HepG2 (cell line): Measurements from ENCODE around the gene FBXO7. TPM values are rescaled to one million over a fixed set of nuclear protein-coding genes. Genes with fewer than 3 reads are reported as not detected.
A peak's percentile ranks its signal among the peaks of the same experiment; 100 is the strongest.

ENCODE experiments used
- DRAP1 ChIP-seq: IDR thresholded peaks from 2 replicates; pipeline ENCODE4 v1.6.1; 2016; ENCODE audit warnings: missing genetic modification reagents, missing compliant biosample characterization
- FUBP1 ChIP-seq: sonication (generic); formaldehyde crosslinking; IDR thresholded peaks from 2 replicates; pipeline ENCODE4 v1.5.1; 2020; ENCODE audit warnings: missing genetic modification reagents, mild to moderate bottlenecking, borderline replicate concordance
- GATAD1 ChIP-seq: IDR thresholded peaks from 2 replicates; pipeline ENCODE4 v1.6.1; 2016; ENCODE audit warnings: missing genetic modification reagents, missing compliant biosample characterization
- HDAC2 ChIP-seq: sonication (generic); formaldehyde crosslinking; IDR thresholded peaks from 2 replicates; pipeline ENCODE4 v1.4.0; 2020; ENCODE audit warnings: missing genetic modification reagents
- HHEX ChIP-seq: IDR thresholded peaks from 2 replicates; pipeline ENCODE4 v1.6.1; 2016; ENCODE audit warnings: control low read depth
- LCORL ChIP-seq, 2 experiments: fragments of 450-650 bp in 1 of 2; sonication (generic) in 1 of 2; formaldehyde crosslinking in 1 of 2; IDR thresholded peaks; 2 replicates each; pipeline versions ENCODE4 v1.5.0 to v1.6.1; 2017 to 2020; ENCODE audit warnings: antibody characterized with exemption in 1 of 2, missing genetic modification reagents in 1 of 2
- MED8 ChIP-seq: sonication (generic); formaldehyde crosslinking; IDR thresholded peaks from 2 replicates; pipeline ENCODE4 v1.8.1; 2023; ENCODE audit warnings: mild to moderate bottlenecking, missing genetic modification reagents; ENCODE audit not compliant: insufficient replicate concordance
- RARA ChIP-seq: IDR thresholded peaks from 2 replicates; pipeline ENCODE4 v1.6.1; 2016; ENCODE audit warnings: missing genetic modification reagents, missing compliant biosample characterization
- REPIN1 ChIP-seq: sonication (generic); formaldehyde crosslinking; IDR thresholded peaks from 2 replicates; pipeline ENCODE4 v1.8.0; 2022; ENCODE audit warnings: missing genetic modification reagents, low read depth, mild to moderate bottlenecking, borderline replicate concordance
- SMARCE1 ChIP-seq: fragments of 450-650 bp; IDR thresholded peaks from 2 replicates; pipeline ENCODE4 v1.6.1; 2017; ENCODE audit warnings: borderline replicate concordance
- SYNCRIP ChIP-seq: fragments of 200-400 bp; formaldehyde crosslinking; IDR thresholded peaks from 2 replicates; pipeline ENCODE4 v1.6.1; 2018; ENCODE audit warnings: mild to moderate bottlenecking, low read depth, low read length; ENCODE audit not compliant: insufficient read depth
- TAF15 ChIP-seq: fragments of 200-400 bp; formaldehyde crosslinking; IDR thresholded peaks from one replicate; pipeline ENCODE4 v1.6.1; 2018; ENCODE audit warnings: mild to moderate bottlenecking, low read depth, low read length; ENCODE audit not compliant: poor library complexity, severe bottlenecking
- TOE1 ChIP-seq: sonication (generic); formaldehyde crosslinking; IDR thresholded peaks from 2 replicates; pipeline ENCODE4 v1.4.0; 2020; ENCODE audit warnings: mild to moderate bottlenecking, missing genetic modification reagents
- ZBTB3 ChIP-seq: sonication (generic); formaldehyde crosslinking; IDR thresholded peaks from 2 replicates; pipeline ENCODE4 v1.4.0; 2020; ENCODE audit warnings: low read depth, mild to moderate bottlenecking, moderate library complexity, missing genetic modification reagents, borderline replicate concordance
- ZBTB37 ChIP-seq: sonication (generic); formaldehyde crosslinking; IDR thresholded peaks from 2 replicates; pipeline ENCODE4 v1.4.0; 2020; ENCODE audit warnings: mild to moderate bottlenecking, missing genetic modification reagents
- ZNF432 ChIP-seq: sonication (generic); formaldehyde crosslinking; IDR thresholded peaks from 2 replicates; pipeline ENCODE4 v1.5.0; 2020; ENCODE audit warnings: missing genetic modification reagents, mild to moderate bottlenecking, borderline replicate concordance
- ZNF660 ChIP-seq: sonication (generic); formaldehyde crosslinking; IDR thresholded peaks from 2 replicates; pipeline ENCODE4 v1.5.1; 2020; ENCODE audit warnings: mild to moderate bottlenecking, low read depth, missing genetic modification reagents, borderline replicate concordance
- polyA plus RNA-seq, 8 experiments: library from polyadenylated mRNA; depleted of rRNA in 3 of 8; stranded (reverse) in 7 of 8; unstranded in 1 of 8; fragments of >200 nt; fragmentation: Illumina TruSeq in 4 of 8; extraction: Trizol in 4 of 8; gene quantifications; 2 replicates each; pipeline versions ENCODE4 v1.2.1 to v1.2.3, GENCODE V29; 2011 to 2016; ENCODE audit warnings: low read depth in 4 of 8, missing spikeins in 1 of 8, mixed read lengths in 1 of 8; ENCODE audit not compliant: insufficient read depth in 1 of 8
- total RNA-seq, 5 experiments: library from RNA; depleted of rRNA; stranded (reverse); fragments of >200 nt; fragmentation: Illumina TruSeq; extraction: Trizol; gene quantifications; 2 replicates each; pipeline ENCODE4 v1.2.3, GENCODE V29; 2016; ENCODE audit warnings: low read depth in 1 of 5
- TF ChIP-seq, protein P1 (sequence below): sonication (generic); formaldehyde crosslinking; IDR thresholded peaks from 2 replicates; pipeline ENCODE4 v1.8.0; 2022; ENCODE audit warnings: mild to moderate bottlenecking, missing genetic modification reagents
- TF ChIP-seq, protein P2 (sequence below): sonication (generic); formaldehyde crosslinking; IDR thresholded peaks from 2 replicates; pipeline ENCODE4 v1.8.0; 2022; ENCODE audit warnings: mild to moderate bottlenecking, missing genetic modification reagents, moderate library complexity
- TF ChIP-seq, protein P3 (sequence below): sonication (generic); formaldehyde crosslinking; IDR thresholded peaks from 2 replicates; pipeline ENCODE4 v1.5.1; 2020; ENCODE audit warnings: mild to moderate bottlenecking, moderate library complexity, missing genetic modification reagents

The FBXO7 gene
- total and polyA plus RNA-seq, 2 of the 13 experiments (the other 11 are each of a cell fraction or from before 2014, with no cell fraction given), result 105 to 172 TPM

DNA sequence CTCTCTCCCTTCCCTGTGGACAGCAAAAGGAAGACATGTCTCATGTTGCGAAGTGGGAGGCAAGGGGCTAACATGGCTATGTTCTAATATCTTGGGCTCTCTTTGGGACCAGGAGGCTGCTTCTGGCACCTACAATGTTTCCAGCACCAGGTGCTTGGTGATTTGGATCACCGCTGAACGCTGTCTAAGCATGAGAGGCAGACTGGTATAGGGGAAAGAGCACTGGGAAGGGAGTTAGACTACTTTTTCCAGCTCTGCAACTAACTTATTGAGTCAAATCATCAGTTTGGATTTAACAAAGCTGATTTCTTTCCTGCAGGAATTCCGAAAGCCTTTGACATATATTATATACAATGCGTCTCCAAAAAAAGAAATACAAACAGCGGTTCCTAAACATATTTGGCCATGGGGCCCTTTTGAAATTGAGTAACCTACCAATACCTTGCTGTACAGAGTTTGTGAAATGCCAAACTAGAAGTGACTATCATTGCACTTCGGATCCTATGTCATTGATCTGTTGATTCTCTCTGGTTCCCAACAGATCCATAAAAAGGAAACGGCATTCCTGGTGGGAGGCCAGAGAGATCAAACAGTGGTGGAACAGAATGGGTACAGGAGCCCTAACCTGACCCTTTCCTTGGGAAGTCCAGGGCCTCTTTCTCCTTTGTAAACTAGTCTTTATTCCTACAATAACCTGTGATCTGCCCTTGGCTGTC, 37.8 kb downstream of the FBXO7 start (continued):
- TF ChIP-seq DRAP1 (CRISPR knock-in tag), result peak; percentile 58; the same call in 1 of the 2 replicates
- no peak for TF ChIP-seq ZNF660 (CRISPR knock-in tag)
- TF ChIP-seq FUBP1 (CRISPR knock-in tag), result no peak
- TF ChIP-seq ZNF432 (CRISPR knock-in tag), result no peak
- TF ChIP-seq TAF15, result no peak
- TF ChIP-seq, protein P1, sequence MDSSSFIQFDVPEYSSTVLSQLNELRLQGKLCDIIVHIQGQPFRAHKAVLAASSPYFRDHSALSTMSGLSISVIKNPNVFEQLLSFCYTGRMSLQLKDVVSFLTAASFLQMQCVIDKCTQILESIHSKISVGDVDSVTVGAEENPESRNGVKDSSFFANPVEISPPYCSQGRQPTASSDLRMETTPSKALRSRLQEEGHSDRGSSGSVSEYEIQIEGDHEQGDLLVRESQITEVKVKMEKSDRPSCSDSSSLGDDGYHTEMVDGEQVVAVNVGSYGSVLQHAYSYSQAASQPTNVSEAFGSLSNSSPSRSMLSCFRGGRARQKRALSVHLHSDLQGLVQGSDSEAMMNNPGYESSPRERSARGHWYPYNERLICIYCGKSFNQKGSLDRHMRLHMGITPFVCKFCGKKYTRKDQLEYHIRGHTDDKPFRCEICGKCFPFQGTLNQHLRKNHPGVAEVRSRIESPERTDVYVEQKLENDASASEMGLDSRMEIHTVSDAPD (CRISPR knock-in tag), result peak; percentile 89
- no peak for TF ChIP-seq SYNCRIP
- TF ChIP-seq HHEX, result peak; percentile 75
- 0 out of 2 replicates have a peak, but pooled peaks have one; percentile 46 for TF ChIP-seq TOE1 (CRISPR knock-in tag)
- peak; percentile 96 for TF ChIP-seq ZBTB37 (CRISPR knock-in tag)
- peak; percentile 19; the same call in 1 of the 2 replicates for TF ChIP-seq GATAD1
- no peak for TF ChIP-seq ZBTB3 (CRISPR knock-in tag)
- TF ChIP-seq REPIN1 (CRISPR knock-in tag), result peak; percentile 67
- TF ChIP-seq, protein P2, sequence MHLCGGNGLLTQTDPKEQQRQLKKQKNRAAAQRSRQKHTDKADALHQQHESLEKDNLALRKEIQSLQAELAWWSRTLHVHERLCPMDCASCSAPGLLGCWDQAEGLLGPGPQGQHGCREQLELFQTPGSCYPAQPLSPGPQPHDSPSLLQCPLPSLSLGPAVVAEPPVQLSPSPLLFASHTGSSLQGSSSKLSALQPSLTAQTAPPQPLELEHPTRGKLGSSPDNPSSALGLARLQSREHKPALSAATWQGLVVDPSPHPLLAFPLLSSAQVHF (CRISPR knock-in tag), result no peak
- TF ChIP-seq LCORL (IDR thresholded peaks at IDR 0.05), result peak; percentile 91
- peak; percentile 96 for TF ChIP-seq LCORL (CRISPR knock-in tag; IDR thresholded peaks at IDR 0.05)
- peak; percentile 83; the same call in 1 of the 2 replicates for TF ChIP-seq SMARCE1
- TF ChIP-seq, protein P3, sequence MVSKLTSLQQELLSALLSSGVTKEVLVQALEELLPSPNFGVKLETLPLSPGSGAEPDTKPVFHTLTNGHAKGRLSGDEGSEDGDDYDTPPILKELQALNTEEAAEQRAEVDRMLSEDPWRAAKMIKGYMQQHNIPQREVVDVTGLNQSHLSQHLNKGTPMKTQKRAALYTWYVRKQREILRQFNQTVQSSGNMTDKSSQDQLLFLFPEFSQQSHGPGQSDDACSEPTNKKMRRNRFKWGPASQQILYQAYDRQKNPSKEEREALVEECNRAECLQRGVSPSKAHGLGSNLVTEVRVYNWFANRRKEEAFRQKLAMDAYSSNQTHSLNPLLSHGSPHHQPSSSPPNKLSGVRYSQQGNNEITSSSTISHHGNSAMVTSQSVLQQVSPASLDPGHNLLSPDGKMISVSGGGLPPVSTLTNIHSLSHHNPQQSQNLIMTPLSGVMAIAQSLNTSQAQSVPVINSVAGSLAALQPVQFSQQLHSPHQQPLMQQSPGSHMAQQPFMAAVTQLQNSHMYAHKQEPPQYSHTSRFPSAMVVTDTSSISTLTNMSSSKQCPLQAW, result peak; percentile 82; the same call in 1 of the 2 replicates
- TF ChIP-seq MED8 (CRISPR knock-in tag), result peak; percentile 37
- TF ChIP-seq HDAC2 (CRISPR knock-in tag), result peak; percentile 82
- peak; percentile 90 for TF ChIP-seq RARA (CRISPR knock-in tag)
